ENCODE data around the gene PCGF1. TPM values are rescaled to one million over a fixed set of nuclear protein-coding genes. Genes with fewer than 3 reads are reported as not detected.

PCGF1 gene
- total and polyA plus RNA-seq, 2 of the 13 experiments (the other 11 are each of a cell fraction or from before 2014, with no cell fraction given) = 20.4 to 22.6 TPM

DNA sequence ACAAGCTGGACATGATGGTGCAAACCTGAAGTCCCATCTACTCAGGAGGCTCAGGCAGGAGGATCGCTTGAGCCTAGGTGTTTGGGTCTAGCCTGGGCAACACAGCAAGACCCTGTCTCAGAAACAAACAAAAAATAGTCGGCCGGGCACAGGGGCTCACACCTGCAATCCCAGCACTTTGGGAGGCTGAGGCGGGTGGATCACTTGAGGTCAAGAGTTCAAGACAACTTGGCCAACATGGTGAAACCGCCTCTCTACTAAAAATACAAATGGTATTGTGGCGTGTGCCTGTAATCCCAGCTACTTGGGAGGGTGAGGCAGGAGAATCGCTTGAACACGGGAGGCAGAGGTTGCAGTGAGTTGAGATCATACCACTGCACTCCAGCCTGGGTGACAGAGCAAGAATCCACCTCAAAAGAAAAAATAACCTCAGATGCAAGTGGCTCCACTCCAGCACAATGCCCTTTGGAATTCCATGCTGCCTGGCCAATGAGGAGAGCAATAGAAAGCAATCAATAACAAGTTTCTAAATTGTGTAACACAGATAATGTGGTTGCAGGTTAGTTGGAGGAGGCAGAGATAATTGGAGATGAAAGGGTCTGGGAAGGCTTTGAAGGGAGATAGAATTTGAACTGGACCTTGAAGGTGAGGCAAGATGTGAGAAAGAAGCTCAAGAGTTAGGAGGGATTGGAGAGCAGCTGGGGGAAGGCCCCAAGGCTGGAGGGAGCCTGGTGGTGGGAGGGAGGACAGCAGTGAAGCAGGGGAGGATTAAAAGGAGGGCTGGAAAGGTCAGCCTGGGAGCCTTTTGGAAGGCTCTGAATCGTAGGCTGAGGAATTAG is 18.6 kb downstream of the PCGF1 start (continued):
- TF ChIP-seq, protein P1, sequence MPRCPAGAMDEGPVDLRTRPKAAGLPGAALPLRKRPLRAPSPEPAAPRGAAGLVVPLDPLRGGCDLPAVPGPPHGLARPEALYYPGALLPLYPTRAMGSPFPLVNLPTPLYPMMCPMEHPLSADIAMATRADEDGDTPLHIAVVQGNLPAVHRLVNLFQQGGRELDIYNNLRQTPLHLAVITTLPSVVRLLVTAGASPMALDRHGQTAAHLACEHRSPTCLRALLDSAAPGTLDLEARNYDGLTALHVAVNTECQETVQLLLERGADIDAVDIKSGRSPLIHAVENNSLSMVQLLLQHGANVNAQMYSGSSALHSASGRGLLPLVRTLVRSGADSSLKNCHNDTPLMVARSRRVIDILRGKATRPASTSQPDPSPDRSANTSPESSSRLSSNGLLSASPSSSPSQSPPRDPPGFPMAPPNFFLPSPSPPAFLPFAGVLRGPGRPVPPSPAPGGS (CRISPR knock-in tag; IDR thresholded peaks at IDR 0.05) = no peak; the same call in 1 of the 2 replicates
- TF ChIP-seq, protein P2, sequence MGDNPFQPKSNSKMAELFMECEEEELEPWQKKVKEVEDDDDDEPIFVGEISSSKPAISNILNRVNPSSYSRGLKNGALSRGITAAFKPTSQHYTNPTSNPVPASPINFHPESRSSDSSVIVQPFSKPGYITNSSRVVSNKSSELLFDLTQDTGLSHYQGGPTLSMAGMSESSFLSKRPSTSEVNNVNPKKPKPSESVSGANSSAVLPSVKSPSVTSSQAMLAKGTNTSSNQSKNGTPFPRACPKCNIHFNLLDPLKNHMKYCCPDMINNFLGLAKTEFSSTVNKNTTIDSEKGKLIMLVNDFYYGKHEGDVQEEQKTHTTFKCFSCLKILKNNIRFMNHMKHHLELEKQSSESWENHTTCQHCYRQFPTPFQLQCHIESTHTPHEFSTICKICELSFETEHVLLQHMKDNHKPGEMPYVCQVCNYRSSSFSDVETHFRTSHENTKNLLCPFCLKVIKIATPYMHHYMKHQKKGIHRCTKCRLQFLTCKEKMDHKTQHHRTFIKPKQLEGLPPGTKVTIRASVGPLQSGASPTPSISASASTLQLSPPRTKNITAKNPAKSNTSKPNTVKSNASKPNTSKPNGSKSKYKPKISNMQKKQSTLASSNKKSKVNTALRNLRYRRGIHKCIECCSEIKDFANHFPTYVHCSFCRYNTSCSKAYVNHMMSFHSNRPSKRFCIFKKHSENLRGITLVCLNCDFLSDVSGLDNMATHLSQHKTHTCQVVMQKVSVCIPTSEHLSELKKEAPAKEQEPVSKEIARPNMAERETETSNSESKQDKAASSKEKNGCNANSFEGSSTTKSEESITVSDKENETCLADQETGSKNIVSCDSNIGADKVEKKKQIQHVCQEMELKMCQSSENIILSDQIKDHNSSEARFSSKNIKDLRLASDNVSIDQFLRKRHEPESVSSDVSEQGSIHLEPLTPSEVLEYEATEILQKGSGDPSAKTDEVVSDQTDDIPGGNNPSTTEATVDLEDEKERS (CRISPR knock-in tag; IDR thresholded peaks at IDR 0.05) = peak; percentile 53; the same call in 1 of the 2 replicates
- no peak for TF ChIP-seq JARID2 (CRISPR knock-in tag; IDR thresholded peaks at IDR 0.05; ENCODE audit: insufficient replicate concordance)
- TF ChIP-seq MAFF (IDR thresholded peaks at IDR 0.05; ENCODE audit: low read depth, low read length) = no peak
- TF ChIP-seq ZNF878 (CRISPR knock-in tag; IDR thresholded peaks at IDR 0.05) = no peak
- peak; percentile 83 for TF ChIP-seq LCORL (IDR thresholded peaks at IDR 0.05)
- TF ChIP-seq LCORL (CRISPR knock-in tag; IDR thresholded peaks at IDR 0.05) = peak; percentile 86
- TF ChIP-seq EHMT2 (IDR thresholded peaks at IDR 0.05; ENCODE audit: borderline replicate concordance, low read depth, low read length) = peak; percentile 73; the same call in 1 of the 2 replicates
- TF ChIP-seq, protein P3, sequence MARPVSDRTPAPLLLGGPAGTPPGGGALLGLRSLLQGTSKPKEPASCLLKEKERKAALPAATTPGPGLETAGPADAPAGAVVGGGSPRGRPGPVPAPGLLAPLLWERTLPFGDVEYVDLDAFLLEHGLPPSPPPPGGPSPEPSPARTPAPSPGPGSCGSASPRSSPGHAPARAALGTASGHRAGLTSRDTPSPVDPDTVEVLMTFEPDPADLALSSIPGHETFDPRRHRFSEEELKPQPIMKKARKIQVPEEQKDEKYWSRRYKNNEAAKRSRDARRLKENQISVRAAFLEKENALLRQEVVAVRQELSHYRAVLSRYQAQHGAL (CRISPR knock-in tag; IDR thresholded peaks at IDR 0.05; ENCODE audit: not compliant biosample characterization) = no peak
- TF ChIP-seq KLF15 (CRISPR knock-in tag; IDR thresholded peaks at IDR 0.05; ENCODE audit: borderline replicate concordance) = no peak
- TF ChIP-seq, protein P4, sequence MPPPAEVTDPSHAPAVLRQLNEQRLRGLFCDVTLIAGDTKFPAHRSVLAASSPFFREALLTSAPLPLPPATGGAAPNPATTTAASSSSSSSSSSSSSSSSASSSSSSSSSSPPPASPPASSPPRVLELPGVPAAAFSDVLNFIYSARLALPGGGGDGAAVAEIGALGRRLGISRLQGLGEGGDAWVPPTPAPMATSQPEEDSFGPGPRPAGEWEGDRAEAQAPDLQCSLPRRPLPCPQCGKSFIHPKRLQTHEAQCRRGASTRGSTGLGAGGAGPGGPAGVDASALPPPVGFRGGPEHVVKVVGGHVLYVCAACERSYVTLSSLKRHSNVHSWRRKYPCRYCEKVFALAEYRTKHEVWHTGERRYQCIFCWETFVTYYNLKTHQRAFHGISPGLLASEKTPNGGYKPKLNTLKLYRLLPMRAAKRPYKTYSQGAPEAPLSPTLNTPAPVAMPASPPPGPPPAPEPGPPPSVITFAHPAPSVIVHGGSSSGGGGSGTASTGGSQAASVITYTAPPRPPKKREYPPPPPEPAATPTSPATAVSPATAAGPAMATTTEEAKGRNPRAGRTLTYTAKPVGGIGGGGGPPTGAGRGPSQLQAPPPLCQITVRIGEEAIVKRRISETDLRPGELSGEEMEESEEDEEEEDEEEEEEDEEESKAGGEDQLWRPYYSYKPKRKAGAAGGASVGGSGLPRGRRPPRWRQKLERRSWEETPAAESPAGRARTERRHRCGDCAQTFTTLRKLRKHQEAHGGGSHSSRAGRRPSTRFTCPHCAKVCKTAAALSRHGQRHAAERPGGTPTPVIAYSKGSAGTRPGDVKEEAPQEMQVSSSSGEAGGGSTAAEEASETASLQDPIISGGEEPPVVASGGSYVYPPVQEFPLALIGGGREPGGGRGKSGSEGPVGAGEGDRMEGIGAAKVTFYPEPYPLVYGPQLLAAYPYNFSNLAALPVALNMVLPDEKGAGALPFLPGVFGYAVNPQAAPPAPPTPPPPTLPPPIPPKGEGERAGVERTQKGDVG (CRISPR knock-in tag; IDR thresholded peaks at IDR 0.05; ENCODE audit: borderline replicate concordance) = no peak
- no peak for TF ChIP-seq ZBTB3 (CRISPR knock-in tag; IDR thresholded peaks at IDR 0.05; ENCODE audit: borderline replicate concordance, low read depth)
- TF ChIP-seq NPAS2 (CRISPR knock-in tag; IDR thresholded peaks at IDR 0.05; ENCODE audit: borderline replicate concordance) = no peak
- TF ChIP-seq, protein P5, sequence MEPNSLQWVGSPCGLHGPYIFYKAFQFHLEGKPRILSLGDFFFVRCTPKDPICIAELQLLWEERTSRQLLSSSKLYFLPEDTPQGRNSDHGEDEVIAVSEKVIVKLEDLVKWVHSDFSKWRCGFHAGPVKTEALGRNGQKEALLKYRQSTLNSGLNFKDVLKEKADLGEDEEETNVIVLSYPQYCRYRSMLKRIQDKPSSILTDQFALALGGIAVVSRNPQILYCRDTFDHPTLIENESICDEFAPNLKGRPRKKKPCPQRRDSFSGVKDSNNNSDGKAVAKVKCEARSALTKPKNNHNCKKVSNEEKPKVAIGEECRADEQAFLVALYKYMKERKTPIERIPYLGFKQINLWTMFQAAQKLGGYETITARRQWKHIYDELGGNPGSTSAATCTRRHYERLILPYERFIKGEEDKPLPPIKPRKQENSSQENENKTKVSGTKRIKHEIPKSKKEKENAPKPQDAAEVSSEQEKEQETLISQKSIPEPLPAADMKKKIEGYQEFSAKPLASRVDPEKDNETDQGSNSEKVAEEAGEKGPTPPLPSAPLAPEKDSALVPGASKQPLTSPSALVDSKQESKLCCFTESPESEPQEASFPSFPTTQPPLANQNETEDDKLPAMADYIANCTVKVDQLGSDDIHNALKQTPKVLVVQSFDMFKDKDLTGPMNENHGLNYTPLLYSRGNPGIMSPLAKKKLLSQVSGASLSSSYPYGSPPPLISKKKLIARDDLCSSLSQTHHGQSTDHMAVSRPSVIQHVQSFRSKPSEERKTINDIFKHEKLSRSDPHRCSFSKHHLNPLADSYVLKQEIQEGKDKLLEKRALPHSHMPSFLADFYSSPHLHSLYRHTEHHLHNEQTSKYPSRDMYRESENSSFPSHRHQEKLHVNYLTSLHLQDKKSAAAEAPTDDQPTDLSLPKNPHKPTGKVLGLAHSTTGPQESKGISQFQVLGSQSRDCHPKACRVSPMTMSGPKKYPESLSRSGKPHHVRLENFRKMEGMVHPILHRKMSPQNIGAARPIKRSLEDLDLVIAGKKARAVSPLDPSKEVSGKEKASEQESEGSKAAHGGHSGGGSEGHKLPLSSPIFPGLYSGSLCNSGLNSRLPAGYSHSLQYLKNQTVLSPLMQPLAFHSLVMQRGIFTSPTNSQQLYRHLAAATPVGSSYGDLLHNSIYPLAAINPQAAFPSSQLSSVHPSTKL (CRISPR knock-in tag; IDR thresholded peaks at IDR 0.05) = peak; percentile 91
- TF ChIP-seq HDAC2 (CRISPR knock-in tag; IDR thresholded peaks at IDR 0.05) = peak; percentile 93
